Body of pancreas (tissue), 4 donors: ENCODE results near the gene SLC23A1.

ENCODE experiments used
- CTCF ChIP-seq, 7 experiments: fragments of 450-650 bp in 4 of 7; fragments of 200-600 bp in 3 of 7; sonication (generic) in 3 of 7; IDR thresholded peaks; one replicate each; pipeline ENCODE4 v1.5.1; 2016 to 2019; ENCODE audit warnings: antibody characterized with exemption in 7 of 7
- POLR2A ChIP-seq, 3 donors: fragments of 450-650 bp; IDR thresholded peaks; one replicate each; pipeline ENCODE4 v1.6.1; 2016; ENCODE audit warnings: antibody characterized with exemption in 3 of 3, mild to moderate bottlenecking in 2 of 3

- TF ChIP-seq CTCF (IDR thresholded peaks at IDR 0.05): peak in 4 of 7 experiments; percentile 25 to 35 (median 28)
- no peak for TF ChIP-seq POLR2A (IDR thresholded peaks at IDR 0.05)
Measured at GRCh38 chr5:139385061-139386049, 2.3 kb upstream of the SLC23A1 start.
